WTC11 (cell line): ENCODE data around the gene PGLYRP2. TPM values are rescaled to one million over a fixed set of nuclear protein-coding genes. Genes with fewer than 3 reads are reported as not detected.

Source experiments
- ATAC-seq: fragments of 200-7000 bp; cut with Tn5 transposase; 2 replicates; pipeline ENCODE4 v1.10.0; 2021; ENCODE audit warnings: mild to moderate bottlenecking, moderate library complexity
- CTCF ChIA-PET: fragments of 300-600 bp; sonication (Branson Sonifier 250); formaldehyde crosslinking; loops from one replicate; lab custom pipeline; 2021; ENCODE audit warnings: antibody characterized with exemption; lab: Charles Lee
- POLR2A ChIA-PET: fragments of 350-600 bp; sonication (Branson Sonifier 250); formaldehyde crosslinking; loops from one replicate; lab custom pipeline; 2021; ENCODE audit warnings: antibody characterized with exemption; lab: Charles Lee
- DNase-seq: peaks from one replicate; pipeline ENCODE4 v3.0.0; 2021; ENCODE audit warnings: low spot score
- H3K27ac Mint-ChIP-seq: 2 replicates; pipeline ENCODE4 v1.8.0; 2021; ENCODE audit warnings: mixed read lengths
- H3K27me3 Mint-ChIP-seq: 2 replicates; pipeline ENCODE4 v1.8.0; 2021; ENCODE audit warnings: low read depth, mild to moderate bottlenecking, moderate library complexity, mixed read lengths
- H3K36me3 Mint-ChIP-seq: 2 replicates; pipeline ENCODE4 v1.8.0; 2021; ENCODE audit warnings: mixed read lengths
- H3K4me1 Mint-ChIP-seq: 2 replicates; pipeline ENCODE4 v1.8.0; 2022; ENCODE audit warnings: mixed read lengths
- H3K4me3 Mint-ChIP-seq: 2 replicates; pipeline ENCODE4 v1.8.0; 2021; ENCODE audit warnings: mild to moderate bottlenecking, moderate library complexity, mixed read lengths
- H3K9me3 Mint-ChIP-seq: 2 replicates; pipeline ENCODE4 v1.8.0; 2021; ENCODE audit warnings: mixed read lengths
- CBFB ChIP-seq: sonication (generic); formaldehyde crosslinking; IDR thresholded peaks from 2 replicates; pipeline ENCODE4 v1.8.1; 2022; ENCODE audit warnings: mild to moderate bottlenecking, low read depth, missing genetic modification reagents
- CREM ChIP-seq: sonication (generic); formaldehyde crosslinking; IDR thresholded peaks from 2 replicates; pipeline ENCODE4 v1.8.1; 2022; ENCODE audit warnings: mild to moderate bottlenecking, missing genetic modification reagents, moderate library complexity
- E2F1 ChIP-seq: sonication (generic); formaldehyde crosslinking; IDR thresholded peaks from 2 replicates; pipeline ENCODE4 v1.8.0; 2022; ENCODE audit warnings: mild to moderate bottlenecking, missing genetic modification reagents
- ELF4 ChIP-seq: sonication (generic); formaldehyde crosslinking; IDR thresholded peaks from 2 replicates; pipeline ENCODE4 v1.8.1; 2022; ENCODE audit warnings: low read depth, mild to moderate bottlenecking, moderate library complexity, missing genetic modification reagents
- ERG ChIP-seq: fragments of 250-450 bp; sonication (Bioruptor Pico); IDR thresholded peaks from 2 replicates; pipeline ENCODE4 v1.8.0; 2021; ENCODE audit warnings: mild to moderate bottlenecking
- ETV6 ChIP-seq: sonication (generic); formaldehyde crosslinking; IDR thresholded peaks from 2 replicates; pipeline ENCODE4 v1.8.1; 2022; ENCODE audit warnings: mild to moderate bottlenecking, missing genetic modification reagents
- GABPB1 ChIP-seq: sonication (generic); formaldehyde crosslinking; IDR thresholded peaks from 2 replicates; pipeline ENCODE4 v1.8.1; 2023; ENCODE audit warnings: mild to moderate bottlenecking, missing genetic modification reagents
- HMGXB4 ChIP-seq: sonication (generic); formaldehyde crosslinking; IDR thresholded peaks from 2 replicates; pipeline ENCODE4 v1.8.1; 2023; ENCODE audit warnings: mild to moderate bottlenecking, moderate library complexity, missing genetic modification reagents
- MYBL2 ChIP-seq: sonication (generic); formaldehyde crosslinking; IDR thresholded peaks from 2 replicates; pipeline ENCODE4 v1.8.1; 2023; ENCODE audit warnings: mild to moderate bottlenecking, moderate library complexity, missing genetic modification reagents
- NFYB ChIP-seq: sonication (generic); formaldehyde crosslinking; conservative IDR thresholded peaks from 2 replicates; pipeline ENCODE4 v1.8.0; 2022; ENCODE audit warnings: low read depth, missing genetic modification reagents
- NR2C2 ChIP-seq: sonication (generic); formaldehyde crosslinking; IDR thresholded peaks from 2 replicates; pipeline ENCODE4 v1.8.0; 2022; ENCODE audit warnings: mild to moderate bottlenecking, missing genetic modification reagents
- RORB ChIP-seq: fragments of 250-450 bp; sonication (Bioruptor Pico); IDR thresholded peaks from 2 replicates; pipeline ENCODE4 v1.9.0; 2021; ENCODE audit warnings: mild to moderate bottlenecking
- TCF7 ChIP-seq: sonication (generic); formaldehyde crosslinking; IDR thresholded peaks from 2 replicates; pipeline ENCODE4 v1.8.0; 2022; ENCODE audit warnings: mild to moderate bottlenecking, low read depth, missing genetic modification reagents, moderate library complexity
- TEAD4 ChIP-seq: sonication (generic); formaldehyde crosslinking; IDR thresholded peaks from 2 replicates; pipeline ENCODE4 v1.8.0; 2022; ENCODE audit warnings: mild to moderate bottlenecking, missing genetic modification reagents
- ZBTB43 ChIP-seq: sonication (generic); formaldehyde crosslinking; IDR thresholded peaks from 2 replicates; pipeline ENCODE4 v1.8.1; 2023; ENCODE audit warnings: mild to moderate bottlenecking, missing genetic modification reagents
- ZNF219 ChIP-seq: sonication (generic); formaldehyde crosslinking; IDR thresholded peaks from 2 replicates; pipeline ENCODE4 v1.8.0; 2023; ENCODE audit warnings: missing genetic modification reagents, mild to moderate bottlenecking, borderline replicate concordance
- ZNF416 ChIP-seq: fragments of 250-450 bp; sonication (Bioruptor Pico); IDR thresholded peaks from 2 replicates; pipeline ENCODE4 v1.9.0; 2021; ENCODE audit warnings: mild to moderate bottlenecking, inconsistent platforms
- ZNF512 ChIP-seq: sonication (generic); formaldehyde crosslinking; IDR thresholded peaks from 2 replicates; pipeline ENCODE4 v1.8.1; 2022; ENCODE audit warnings: missing genetic modification reagents, borderline replicate concordance
- total RNA-seq: library from RNA; stranded (reverse); gene quantifications from 3 replicates; pipeline ENCODE4 v1.2.3, GENCODE V29; 2021

PGLYRP2 gene
- total RNA-seq, 1 experiment from 2014 or later: not detected

- TF ChIP-seq ETV6 (CRISPR knock-in tag) (no peak), TCF7 (CRISPR knock-in tag) (no peak), NR2C2 (CRISPR knock-in tag) (no peak), CBFB (CRISPR knock-in tag) (no peak), MYBL2 (CRISPR knock-in tag) (no peak), RORB (CRISPR knock-in tag) (no peak), ELF4 (CRISPR knock-in tag) (no peak), HMGXB4 (no peak), GABPB1 (CRISPR knock-in tag) (no peak), ZNF219 (CRISPR knock-in tag) (no peak), ZNF512 (CRISPR knock-in tag) (no peak), ZBTB43 (CRISPR knock-in tag) (no peak)
Observed at GRCh38 chr19:15426485-15427349, 52.6 kb downstream of the PGLYRP2 start (continued).

- Mint-ChIP-seq H3K27ac (no peak overlapping the region), H3K4me3 (no peak overlapping the region), H3K27me3 (no peaks in the 10 kb centered on the region), H3K4me1 (peaks cover 2% of the 10 kb centered on the region), H3K9me3 (no peaks in the 10 kb centered on the region), H3K36me3 (peaks cover 35% of the 10 kb centered on the region)
- TF ChIP-seq NFYB (no peak), ZNF416 (no peak), TEAD4 (CRISPR knock-in tag) (no peak), CREM (no peak), ERG (CRISPR knock-in tag) (no peak)
- ATAC-seq (no peak), DNase-seq (no peak)
- POLR2A ChIA-PET: no interaction called here
- CTCF ChIA-PET: no interaction called here
Observed at GRCh38 chr19:15425321-15425950, 53.9 kb downstream of the PGLYRP2 start.

- no peaks in the 10 kb centered on the region for H3K27me3 Mint-ChIP-seq
- no peak for DNase-seq
- CTCF ChIA-PET: no interaction called here
- no peak for ATAC-seq
- no peak overlapping the region for H3K27ac Mint-ChIP-seq
- H3K4me3 Mint-ChIP-seq: no peak overlapping the region
- no peak for TF ChIP-seq E2F1
- H3K36me3 Mint-ChIP-seq: peaks cover 35% of the 10 kb centered on the region
- H3K9me3 Mint-ChIP-seq: no peaks in the 10 kb centered on the region
- POLR2A ChIA-PET: no interaction called here
- H3K4me1 Mint-ChIP-seq: no peaks in the 10 kb centered on the region
Observed at GRCh38 chr19:15424692-15425272, 54.5 kb downstream of the PGLYRP2 start.
